CD4-positive, alpha-beta T cell treated with Interleukin-15 for 4 hours (primary cell): Measurements from ENCODE around the gene MICAL3.

Source experiments
- DNase-seq: peaks from one replicate; pipeline ENCODE4 v3.0.0-alpha.2; 2020; ENCODE audit warnings: low spot score

MICAL3 gene

GRCh38 chr22:17815703-17816254 is 208.6 kb downstream of the MICAL3 start:
- DNase-seq = no peak

- DNase-seq = no peak
Observed at GRCh38 chr22:17814830-17815229, 209.5 kb downstream of the MICAL3 start.

GRCh38 chr22:17814084-17814483 is 210.3 kb downstream of the MICAL3 start:
- no peak for DNase-seq

- DNase-seq = no peak
Observed at GRCh38 chr22:17811119-17811518, 213.2 kb downstream of the MICAL3 start.

GRCh38 chr22:17810570-17811116 is 213.7 kb downstream of the MICAL3 start:
- no peak for DNase-seq

- no peak for DNase-seq
Observed at GRCh38 chr22:17808693-17809403, 215.5 kb downstream of the MICAL3 start.

- no peak for DNase-seq
Observed at GRCh38 chr22:17807578-17808410, 216.6 kb downstream of the MICAL3 start.

GRCh38 chr22:17807086-17807485 is 217.3 kb downstream of the MICAL3 start:
- no peak for DNase-seq

GRCh38 chr22:17806437-17806836 is 217.9 kb downstream of the MICAL3 start:
- no peak for DNase-seq

- no peak for DNase-seq
Observed at GRCh38 chr22:17804331-17805080, 219.9 kb downstream of the MICAL3 start.

- no peak for DNase-seq
Observed at GRCh38 chr22:17803609-17804270, 220.6 kb downstream of the MICAL3 start.

GRCh38 chr22:17802822-17803221 is 221.5 kb downstream of the MICAL3 start:
- DNase-seq = no peak

GRCh38 chr22:17802411-17802810 is 221.9 kb downstream of the MICAL3 start:
- DNase-seq = no peak

- DNase-seq = no peak
Observed at GRCh38 chr22:17797721-17798559, 226.4 kb downstream of the MICAL3 start.

- DNase-seq = no peak
Observed at GRCh38 chr22:17796695-17797094, 227.7 kb downstream of the MICAL3 start.

- DNase-seq = no peak
Observed at GRCh38 chr22:17795661-17796548, 228.5 kb downstream of the MICAL3 start.

- DNase-seq = no peak
Observed at GRCh38 chr22:17794726-17795542, 229.4 kb downstream of the MICAL3 start.

GRCh38 chr22:17792854-17793434 is 231.4 kb downstream of the MICAL3 start:
- no peak for DNase-seq
